ENCODE data around the gene LRPPRC. TPM values are rescaled to one million over a fixed set of nuclear protein-coding genes. Genes with fewer than 3 reads are reported as not detected.

LRPPRC gene
- total RNA-seq, 4 donors from 2014 or later: 47.1 to 66.7 (median 55.6) TPM

DNA sequence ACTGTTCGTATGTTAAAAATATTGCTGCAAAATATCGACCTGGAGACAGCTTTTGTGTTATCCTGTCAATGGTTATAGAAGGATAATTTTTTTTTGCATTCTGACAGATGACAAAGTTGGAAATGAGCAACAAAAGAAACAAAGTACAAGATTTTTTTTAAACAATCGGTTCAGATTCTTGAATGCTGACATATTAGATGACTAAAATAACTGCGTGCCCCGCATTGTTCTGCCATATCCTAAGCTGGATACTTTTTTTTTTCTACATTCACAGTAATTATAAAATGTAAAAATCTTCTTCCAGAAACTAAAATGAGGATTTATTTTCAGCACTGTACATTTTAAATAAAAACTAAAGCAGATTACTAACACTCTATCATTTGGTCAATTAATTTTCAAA lies 89.9 kb downstream of the LRPPRC start:
- TF ChIP-seq, protein P1, sequence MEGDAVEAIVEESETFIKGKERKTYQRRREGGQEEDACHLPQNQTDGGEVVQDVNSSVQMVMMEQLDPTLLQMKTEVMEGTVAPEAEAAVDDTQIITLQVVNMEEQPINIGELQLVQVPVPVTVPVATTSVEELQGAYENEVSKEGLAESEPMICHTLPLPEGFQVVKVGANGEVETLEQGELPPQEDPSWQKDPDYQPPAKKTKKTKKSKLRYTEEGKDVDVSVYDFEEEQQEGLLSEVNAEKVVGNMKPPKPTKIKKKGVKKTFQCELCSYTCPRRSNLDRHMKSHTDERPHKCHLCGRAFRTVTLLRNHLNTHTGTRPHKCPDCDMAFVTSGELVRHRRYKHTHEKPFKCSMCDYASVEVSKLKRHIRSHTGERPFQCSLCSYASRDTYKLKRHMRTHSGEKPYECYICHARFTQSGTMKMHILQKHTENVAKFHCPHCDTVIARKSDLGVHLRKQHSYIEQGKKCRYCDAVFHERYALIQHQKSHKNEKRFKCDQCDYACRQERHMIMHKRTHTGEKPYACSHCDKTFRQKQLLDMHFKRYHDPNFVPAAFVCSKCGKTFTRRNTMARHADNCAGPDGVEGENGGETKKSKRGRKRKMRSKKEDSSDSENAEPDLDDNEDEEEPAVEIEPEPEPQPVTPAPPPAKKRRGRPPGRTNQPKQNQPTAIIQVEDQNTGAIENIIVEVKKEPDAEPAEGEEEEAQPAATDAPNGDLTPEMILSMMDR (IDR thresholded peaks at IDR 0.05; ENCODE audit: low read depth): no peak

DNA sequence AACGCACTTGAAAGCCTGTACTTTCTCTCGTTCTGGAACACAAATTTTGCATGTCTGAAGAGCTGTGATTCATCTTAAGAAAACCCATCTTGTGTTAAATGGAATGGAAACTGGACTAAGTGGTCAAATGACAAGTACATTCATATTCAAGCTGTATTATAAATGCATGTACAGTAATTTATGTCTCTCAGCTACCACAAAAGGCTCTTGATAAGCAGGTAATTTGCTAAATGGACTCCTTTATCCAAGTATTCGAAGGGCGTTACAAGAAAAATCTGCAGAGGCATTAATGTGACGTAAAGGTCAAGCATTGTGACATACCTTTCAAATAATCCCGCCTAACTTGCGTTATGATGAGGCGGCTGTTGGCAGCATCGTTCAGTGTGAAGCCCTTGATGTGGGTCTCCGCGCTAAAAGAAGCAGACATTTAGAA lies 90.4 kb downstream of the LRPPRC start:
- TF ChIP-seq, protein P1 (IDR thresholded peaks at IDR 0.05; ENCODE audit: low read depth): no peak

- TF ChIP-seq, protein P1 (IDR thresholded peaks at IDR 0.05; ENCODE audit: low read depth): no peak
Measured at GRCh38 chr2:43899589-43899988, 96.2 kb downstream of the LRPPRC start.

DNA sequence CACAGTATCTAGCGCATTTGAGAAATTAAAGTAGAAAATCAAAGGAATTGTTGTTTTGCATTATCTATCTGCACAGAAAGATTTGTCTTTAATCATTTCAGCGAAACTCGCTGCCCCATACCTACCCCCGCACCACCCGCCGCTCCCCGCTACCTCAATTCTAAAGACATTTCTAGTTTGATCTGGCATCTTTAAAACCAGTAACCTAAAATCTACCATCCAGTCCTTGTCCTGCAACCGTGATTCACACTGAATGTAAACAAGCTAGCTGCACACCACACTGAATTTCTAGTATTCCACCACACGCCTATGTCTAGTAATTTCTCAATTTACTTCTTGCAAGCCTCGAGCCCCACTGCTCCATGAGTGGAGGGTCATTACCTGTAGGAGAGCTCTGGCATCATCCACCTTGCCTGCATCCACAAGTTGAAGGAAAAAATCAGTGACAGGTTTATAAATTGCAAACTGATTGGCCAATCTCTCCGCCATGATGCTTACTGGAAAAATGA lies 96.9 kb downstream of the LRPPRC start:
- TF ChIP-seq, protein P1 (IDR thresholded peaks at IDR 0.05; ENCODE audit: low read depth): no peak

- TF ChIP-seq, protein P1 (IDR thresholded peaks at IDR 0.05; ENCODE audit: low read depth): no peak
Measured at GRCh38 chr2:43898134-43898837, 97.5 kb downstream of the LRPPRC start.

GRCh38 chr2:43897492-43897891 lies 98.3 kb downstream of the LRPPRC start:
- TF ChIP-seq, protein P1 (IDR thresholded peaks at IDR 0.05; ENCODE audit: low read depth): no peak

GRCh38 chr2:43896906-43897305 lies 98.9 kb downstream of the LRPPRC start:
- TF ChIP-seq, protein P1 (IDR thresholded peaks at IDR 0.05; ENCODE audit: low read depth): no peak
